Stimulated activated CD8-positive, alpha-beta memory T cell treated with anti-CD3 and anti-CD28 coated beads, Interleukin-7, amount 100 ng/mL, for 4 hours (primary cell): ENCODE data around the gene MAMDC4.
"Not testable (repeated sequence)": the region's sequence is repeated elsewhere in the genome, so short reads cannot be mapped to it uniquely, and the experiment has no call there.

Experiments used
- DNase-seq, 2 donors: peaks; one replicate each; pipeline ENCODE4 v3.0.0-alpha.2; 2020; ENCODE audit warnings: low read depth in 2 of 2

MAMDC4 gene

GRCh38 chr9:136825295-136826187, 26.6 kb upstream of the MAMDC4 start:
- DNase-seq, result no peak

DNA sequence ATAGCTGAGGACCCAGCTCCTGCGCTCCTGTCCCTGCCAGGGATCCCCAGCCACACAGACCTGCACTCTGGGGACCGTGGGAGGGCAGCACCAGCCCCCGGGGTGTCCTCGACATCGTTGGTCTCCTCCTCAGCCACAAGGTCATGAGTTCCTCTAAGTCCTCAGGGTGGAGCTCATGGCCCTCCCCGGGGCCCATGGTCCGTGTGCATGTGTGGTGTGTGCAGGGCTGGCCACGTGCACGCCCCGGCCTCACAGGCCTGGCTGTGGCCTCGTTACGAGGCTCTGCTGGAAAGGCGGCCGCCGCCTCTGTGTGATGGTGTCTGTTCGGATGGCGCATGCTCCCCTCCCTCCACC, 26.0 kb upstream of the MAMDC4 start:
- DNase-seq, result no peak

DNA sequence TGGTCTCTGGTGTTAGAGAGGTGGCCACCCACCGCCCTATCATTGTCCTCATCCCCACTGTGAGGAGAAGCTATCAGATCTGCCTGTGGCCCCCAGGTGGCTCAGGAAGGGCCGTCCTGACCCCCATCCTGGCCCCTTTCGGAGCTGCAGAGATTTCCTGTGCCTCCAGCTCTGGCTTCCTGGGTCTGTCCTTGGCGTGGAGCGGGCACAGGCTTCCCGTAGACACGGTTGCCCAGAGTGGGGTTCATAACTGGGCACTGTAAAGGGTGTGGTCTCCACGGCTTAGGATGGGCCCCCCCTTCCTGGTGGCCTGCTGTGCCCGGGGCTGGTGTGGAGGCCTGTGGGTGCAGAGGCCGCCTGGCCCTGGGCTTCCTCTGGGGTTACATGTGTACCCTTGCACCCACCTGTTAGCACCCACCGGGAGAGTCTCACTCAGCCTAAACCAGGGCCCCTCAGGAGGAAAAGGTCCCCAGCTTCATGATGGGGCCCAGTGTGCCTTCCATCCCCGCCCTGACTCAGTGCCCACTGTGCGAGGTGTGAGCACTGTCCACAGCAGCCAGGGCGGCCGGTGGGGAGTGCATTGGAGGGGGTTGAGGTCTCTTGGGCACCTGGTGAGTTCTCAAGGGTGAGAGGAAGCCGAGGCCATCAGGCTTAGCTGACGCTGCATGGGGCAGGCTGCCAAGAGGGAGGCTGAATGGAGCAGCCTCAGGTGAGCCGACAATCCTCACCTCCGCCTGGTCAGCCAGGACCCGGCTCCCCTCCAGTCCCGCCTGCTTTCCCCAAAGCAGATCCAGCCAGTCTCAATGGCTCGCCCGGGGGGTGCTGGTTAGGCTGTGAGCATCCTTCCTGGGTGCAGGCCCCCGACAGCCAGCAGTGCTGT, 25.2 kb upstream of the MAMDC4 start:
- no peak for DNase-seq

DNA sequence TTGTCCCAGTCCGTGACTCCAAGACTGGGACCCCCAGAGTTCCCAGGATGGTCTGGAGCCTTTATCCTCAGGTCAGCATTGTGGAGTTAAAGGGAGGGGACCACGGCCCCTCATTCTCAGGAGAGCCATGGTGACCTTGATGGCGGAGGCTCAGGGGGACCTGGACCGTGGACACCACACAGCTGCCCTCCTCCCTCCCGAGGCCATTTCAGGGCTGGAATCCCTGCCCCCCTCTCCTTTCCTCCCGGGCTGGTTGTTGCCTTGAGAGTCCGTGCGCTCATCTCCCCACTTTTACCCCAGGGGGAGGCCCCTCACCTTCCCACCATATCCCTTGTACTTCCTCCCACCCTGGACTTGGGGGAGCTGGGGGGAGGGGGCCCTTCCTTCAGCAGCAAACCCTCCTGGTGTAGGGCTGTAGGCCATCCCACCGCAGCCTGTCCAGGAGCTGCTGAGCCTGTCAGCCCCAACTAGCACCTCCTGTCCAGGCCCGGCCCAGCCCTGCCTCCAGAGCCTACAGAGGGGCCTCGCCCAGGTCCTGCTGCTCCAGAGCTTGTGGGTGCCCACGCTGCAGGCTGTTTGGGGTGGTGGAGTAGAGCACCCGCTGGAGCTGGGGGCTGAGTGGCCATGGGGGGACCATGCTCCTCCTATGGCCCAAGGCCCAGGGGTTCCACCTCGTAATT, 24.2 kb upstream of the MAMDC4 start:
- DNase-seq, result no peak

DNA sequence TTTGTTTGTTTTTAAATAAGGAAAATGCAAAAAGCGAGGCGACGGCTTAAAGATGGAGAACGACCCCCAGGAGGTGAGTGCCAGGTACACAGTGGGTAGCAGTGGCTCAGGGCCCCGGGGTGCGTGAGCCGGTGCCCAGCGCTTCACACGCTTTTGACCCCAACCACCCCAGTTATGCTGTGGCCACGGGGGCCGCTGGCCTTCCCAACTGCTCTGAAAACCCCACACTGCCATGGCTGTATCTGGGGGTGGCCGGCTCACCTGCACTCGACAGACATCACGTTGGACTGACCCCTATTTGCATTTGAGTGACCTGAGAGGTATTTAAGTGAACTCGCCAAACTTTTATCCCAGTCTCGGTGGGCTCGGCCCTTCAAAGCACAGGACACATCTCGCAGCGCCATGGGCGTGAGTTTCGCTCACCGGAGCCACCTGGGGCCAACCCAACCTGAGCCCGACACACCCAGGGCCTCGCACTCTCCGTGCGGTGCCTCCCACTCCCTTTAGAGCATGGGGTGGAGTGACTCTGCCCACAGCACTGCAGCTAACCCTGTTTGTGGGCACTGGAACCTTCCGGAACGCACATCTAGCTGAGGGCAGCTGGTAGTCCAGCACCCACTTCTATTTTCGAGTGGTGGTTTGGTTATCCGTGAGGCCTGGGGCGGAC, 23.5 kb upstream of the MAMDC4 start:
- DNase-seq, result no peak

GRCh38 chr9:136829412-136829811, 22.7 kb upstream of the MAMDC4 start:
- no peak for DNase-seq

DNA sequence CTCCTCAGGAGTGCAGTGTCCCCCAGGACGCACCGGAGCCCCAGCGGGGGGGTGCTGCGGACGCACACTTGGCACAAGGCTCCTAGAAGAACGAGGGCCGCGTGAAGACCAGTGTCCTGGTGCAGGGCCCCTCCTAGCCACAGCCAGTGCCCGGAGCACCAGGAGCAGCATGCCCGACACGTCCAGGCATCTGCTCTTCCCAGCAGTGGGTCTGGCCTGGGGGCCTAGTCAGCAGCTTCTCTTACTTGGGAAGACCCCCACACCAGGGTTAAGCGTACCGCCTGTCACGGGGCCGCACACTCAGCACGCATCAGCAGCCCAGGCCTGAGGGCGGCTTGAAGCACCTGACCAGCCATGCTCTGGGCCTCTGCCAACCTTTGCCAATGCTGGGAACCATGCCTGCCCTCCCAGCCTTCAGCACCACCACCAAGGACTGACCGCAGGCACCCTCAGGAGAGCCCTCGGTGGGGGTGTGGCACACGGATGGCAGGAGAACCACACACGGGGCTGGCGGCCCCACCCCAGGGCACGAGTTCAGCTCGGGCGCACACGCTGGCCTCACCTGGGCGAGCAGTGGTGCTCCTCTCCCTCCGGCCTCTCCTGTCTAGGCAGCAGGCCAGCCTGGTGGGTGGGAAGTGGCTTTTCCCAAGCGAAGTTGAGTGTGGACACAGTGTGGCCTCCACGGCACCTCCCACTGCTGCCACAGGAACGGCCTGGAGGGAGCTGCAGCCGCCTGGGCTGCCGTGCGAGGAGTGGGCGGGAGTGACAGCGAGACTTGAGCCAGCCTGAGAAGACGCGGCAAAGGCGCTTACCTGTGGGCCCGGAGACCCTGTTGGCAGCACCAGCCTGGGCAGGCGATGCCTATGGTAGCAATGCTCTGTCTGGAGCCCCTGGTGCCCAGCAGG, 21.9 kb upstream of the MAMDC4 start:
- no peak for DNase-seq

DNA sequence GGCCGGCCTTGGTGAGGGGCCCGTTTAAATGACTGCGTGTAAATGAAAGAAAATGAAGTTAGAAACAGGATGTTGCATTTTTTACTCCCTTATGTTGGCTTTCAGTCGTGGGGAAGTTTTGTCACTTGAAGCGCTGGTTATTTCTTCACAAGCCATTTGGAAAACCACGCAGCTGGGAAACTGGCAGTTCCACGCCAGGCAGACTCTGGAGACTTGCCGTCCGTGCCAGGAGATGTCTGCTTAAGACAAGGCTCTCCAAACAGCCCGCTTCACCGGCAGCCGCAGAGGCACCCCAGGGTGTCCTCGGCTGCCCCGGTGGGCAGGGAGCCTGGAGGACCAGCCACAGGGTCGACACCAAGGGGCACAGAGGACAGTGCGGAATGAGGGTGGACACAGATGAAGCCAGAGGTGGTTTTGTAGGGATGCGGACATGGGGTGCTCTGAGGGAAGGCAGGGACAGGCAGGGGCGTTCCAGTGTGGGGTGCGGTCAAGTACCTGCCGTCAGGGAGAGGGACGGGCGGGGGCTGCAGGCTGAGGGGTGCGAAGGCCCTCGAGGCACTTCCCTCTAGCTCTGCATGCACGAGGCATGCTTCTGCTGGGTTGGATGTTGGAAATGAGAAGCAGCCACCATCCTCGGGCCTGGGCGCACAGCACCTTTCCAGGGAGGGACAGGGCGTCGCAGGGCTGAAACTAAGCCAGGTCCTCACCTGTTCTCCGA, 21.0 kb upstream of the MAMDC4 start:
- no peak for DNase-seq

DNA sequence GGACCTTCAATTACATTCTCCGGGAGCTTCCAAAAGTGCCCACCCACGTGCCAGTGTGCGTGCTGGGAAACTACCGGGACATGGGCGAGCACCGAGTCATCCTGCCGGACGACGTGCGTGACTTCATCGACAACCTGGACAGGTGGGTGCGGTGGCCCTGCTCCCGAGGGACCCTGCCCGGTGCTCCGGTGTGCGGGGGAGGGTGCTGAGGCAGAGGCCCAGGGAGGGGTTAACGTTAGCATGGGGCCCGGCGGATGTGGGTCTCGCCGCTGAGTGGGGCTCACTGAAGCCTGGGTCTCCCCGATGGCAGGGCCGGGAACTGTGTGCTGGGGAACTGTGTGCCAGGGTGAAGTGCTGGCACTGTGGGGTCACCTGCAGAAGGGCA, 20.4 kb upstream of the MAMDC4 start:
- DNase-seq, result no peak

GRCh38 chr9:136832581-136832980, 19.6 kb upstream of the MAMDC4 start:
- DNase-seq, result no peak

GRCh38 chr9:136833381-136834048, 18.6 kb upstream of the MAMDC4 start:
- DNase-seq, result not testable (repeated sequence)

- no peak for DNase-seq
Observed at GRCh38 chr9:136835162-136835931, 16.8 kb upstream of the MAMDC4 start.

DNA sequence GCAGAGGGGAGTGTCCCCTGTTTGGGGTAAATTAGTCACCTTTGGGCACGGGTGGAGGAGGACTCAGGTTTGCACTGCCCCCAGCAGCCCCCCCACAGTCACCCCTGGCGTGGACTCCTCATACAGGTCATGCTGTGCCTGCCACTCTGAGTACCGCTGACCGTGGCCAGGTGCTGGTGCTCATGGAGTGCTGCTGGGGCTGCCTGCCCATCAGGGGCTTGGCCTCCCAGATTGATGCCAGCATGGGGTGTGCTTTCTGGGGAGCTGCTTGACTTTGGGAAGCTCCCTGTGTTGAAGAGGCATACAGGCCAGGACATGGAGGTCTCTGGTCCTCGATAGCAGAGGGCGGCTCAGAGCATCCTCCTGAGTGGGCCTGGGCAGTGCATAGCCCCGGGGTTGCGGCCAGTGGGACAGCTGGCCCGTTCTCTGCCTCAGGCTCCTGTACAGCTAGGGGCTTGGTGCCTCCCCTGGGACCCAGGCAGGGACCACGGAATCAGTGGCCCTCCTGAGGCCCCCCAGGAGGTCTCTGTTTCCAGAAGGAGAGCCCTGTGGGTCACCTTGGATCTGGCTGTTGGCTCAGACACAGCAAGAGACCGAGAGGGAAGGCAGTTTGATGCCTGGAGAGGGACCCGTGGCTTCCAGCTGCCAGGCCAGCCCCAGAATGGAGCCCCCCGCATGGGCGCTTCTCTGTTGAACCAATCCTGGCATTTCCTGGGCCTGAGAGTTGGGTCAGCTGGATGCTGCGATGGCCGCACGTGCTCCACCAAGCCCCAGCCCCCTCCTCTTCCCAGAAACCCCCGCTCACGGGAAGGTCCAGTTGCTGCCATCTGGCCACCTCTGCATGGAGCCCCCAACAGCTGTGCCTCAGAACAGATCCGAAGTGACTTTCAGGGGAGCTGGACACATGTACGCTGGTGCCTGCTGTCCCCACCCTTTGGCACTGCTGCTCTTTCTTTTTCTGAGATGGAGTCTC, 15.9 kb upstream of the MAMDC4 start:
- no peak for DNase-seq

DNA sequence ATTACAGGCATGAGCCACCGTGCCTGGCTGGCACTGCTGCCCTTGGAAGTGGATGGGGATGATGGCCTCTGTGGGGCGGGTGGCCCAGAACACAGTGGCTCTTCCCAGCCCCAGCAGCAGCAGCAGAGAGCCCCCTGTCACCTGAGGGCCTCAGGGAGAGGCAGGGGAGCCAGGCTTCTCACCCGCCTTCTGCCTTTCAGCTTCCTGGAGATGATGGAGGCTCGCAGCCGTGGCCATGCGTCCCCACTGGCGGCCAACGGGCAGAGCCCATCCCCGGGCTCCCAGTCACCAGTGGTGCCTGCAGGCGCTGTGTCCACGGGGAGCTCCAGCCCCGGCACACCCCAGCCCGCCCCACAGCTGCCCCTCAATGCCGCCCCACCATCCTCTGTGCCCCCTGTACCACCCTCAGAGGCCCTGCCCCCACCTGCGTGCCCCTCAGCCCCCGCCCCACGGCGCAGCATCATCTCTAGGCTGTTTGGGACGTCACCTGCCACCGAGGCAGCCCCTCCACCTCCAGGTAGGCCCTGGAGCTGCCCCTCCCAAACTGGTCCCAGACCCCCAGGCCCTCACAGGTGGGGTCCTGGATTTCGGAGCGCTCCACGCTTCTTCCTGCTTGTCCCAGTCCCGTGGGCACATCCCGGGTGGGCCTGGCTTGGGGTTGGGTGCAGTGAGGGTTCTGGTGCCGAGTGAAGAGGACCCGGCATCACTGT, 14.8 kb upstream of the MAMDC4 start:
- no peak for DNase-seq

- DNase-seq, result not testable (repeated sequence)
Observed at GRCh38 chr9:136837856-136838277, 14.3 kb upstream of the MAMDC4 start.

GRCh38 chr9:136838314-136839228, 13.6 kb upstream of the MAMDC4 start:
- DNase-seq, result no peak
